GM12872 (cell line): Measurements from ENCODE around the gene VAMP2.
A peak's percentile ranks its signal among the peaks of the same experiment; 100 is the strongest.

Experiments
- CTCF ChIP-seq: IDR thresholded peaks from 3 replicates; pipeline ENCODE4 v1.5.1; 2011; ENCODE audit warnings: low read depth, mild to moderate bottlenecking, low read length, moderate library complexity; ENCODE audit not compliant: insufficient read depth

VAMP2 gene

GRCh38 chr17:8141741-8142140 lies 21.0 kb downstream of the VAMP2 start:
- TF ChIP-seq CTCF: no peak

GRCh38 chr17:8141045-8141444 lies 21.7 kb downstream of the VAMP2 start:
- TF ChIP-seq CTCF: no peak

GRCh38 chr17:8140065-8141029 lies 22.4 kb downstream of the VAMP2 start:
- TF ChIP-seq CTCF: no peak

GRCh38 chr17:8138672-8139371 lies 23.9 kb downstream of the VAMP2 start:
- TF ChIP-seq CTCF: peak; percentile 86

- TF ChIP-seq CTCF: no peak
Observed at GRCh38 chr17:8138374-8138671, 24.4 kb downstream of the VAMP2 start.

GRCh38 chr17:8137645-8138373 lies 24.9 kb downstream of the VAMP2 start:
- TF ChIP-seq CTCF: no peak

- TF ChIP-seq CTCF: no peak
Observed at GRCh38 chr17:8133941-8134340, 28.8 kb downstream of the VAMP2 start.
